GM12872 (cell line): Measurements from ENCODE around the gene PLXNA4.

Experiments used
- TF ChIP-seq, protein P1 (sequence below): IDR thresholded peaks from 3 replicates; pipeline ENCODE4 v1.5.1; 2011; ENCODE audit warnings: low read depth, mild to moderate bottlenecking, low read length, moderate library complexity; ENCODE audit not compliant: insufficient read depth

PLXNA4 gene

DNA sequence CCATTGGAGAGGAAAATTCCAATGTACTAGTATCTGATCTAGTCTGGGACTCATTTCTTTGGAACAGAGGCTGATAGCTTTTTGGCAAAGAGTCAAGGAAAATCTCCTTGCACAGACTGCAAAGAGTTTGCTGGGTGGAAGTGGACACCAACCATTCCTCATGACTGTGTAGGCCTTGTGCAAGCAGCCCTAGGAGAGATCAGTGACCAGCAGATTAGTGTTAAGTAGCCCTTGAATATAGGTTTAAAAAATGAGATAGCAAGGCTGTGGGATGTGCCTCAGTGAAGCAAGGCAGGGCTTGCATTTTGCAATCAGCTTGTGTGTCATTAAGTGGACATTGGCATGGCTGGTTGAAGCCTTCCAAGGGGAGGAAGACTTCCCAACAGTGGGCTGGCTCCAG is 341.6 kb downstream of the PLXNA4 start:
- TF ChIP-seq, protein P1, sequence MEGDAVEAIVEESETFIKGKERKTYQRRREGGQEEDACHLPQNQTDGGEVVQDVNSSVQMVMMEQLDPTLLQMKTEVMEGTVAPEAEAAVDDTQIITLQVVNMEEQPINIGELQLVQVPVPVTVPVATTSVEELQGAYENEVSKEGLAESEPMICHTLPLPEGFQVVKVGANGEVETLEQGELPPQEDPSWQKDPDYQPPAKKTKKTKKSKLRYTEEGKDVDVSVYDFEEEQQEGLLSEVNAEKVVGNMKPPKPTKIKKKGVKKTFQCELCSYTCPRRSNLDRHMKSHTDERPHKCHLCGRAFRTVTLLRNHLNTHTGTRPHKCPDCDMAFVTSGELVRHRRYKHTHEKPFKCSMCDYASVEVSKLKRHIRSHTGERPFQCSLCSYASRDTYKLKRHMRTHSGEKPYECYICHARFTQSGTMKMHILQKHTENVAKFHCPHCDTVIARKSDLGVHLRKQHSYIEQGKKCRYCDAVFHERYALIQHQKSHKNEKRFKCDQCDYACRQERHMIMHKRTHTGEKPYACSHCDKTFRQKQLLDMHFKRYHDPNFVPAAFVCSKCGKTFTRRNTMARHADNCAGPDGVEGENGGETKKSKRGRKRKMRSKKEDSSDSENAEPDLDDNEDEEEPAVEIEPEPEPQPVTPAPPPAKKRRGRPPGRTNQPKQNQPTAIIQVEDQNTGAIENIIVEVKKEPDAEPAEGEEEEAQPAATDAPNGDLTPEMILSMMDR, result no peak

DNA sequence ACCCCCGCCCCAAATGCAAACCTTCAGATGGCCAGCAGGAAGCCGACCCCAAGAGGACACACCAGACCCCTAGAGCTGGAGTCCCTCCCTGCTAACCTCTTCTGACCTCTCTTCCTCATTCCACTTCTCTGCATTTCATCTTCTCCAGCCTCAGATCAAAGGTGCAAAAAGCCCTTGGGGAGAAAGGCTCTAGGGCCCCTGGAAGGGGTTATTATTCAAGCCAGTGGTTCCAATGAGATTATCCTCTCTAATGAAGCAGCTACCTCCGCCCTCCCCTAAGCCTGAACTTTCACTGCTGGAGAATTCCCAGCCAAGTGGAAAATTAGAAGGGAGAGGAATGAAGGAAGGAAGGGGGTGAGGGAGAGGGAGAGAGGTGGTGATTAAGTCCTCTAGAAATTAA is 343.9 kb downstream of the PLXNA4 start:
- TF ChIP-seq, protein P1, result no peak

DNA sequence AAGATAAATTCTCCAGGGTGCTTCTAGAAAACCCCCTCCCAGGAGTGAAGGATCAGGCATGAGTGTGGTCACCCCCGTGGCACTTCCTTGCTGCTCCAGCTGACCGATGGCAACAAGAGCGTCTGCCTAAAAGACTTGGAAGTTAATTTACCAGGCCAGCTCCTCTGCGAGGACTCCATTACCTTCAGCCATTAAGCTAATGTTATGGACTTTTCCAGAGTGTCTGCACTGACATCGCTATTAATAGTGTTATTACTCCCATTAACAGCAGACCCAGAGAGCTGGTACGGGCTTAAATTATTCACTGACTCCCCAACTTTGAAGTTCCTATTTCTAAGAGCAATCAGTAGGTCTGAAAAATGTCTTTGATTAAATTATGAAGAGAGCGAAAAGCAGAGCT is 345.8 kb downstream of the PLXNA4 start:
- TF ChIP-seq, protein P1, result no peak

DNA sequence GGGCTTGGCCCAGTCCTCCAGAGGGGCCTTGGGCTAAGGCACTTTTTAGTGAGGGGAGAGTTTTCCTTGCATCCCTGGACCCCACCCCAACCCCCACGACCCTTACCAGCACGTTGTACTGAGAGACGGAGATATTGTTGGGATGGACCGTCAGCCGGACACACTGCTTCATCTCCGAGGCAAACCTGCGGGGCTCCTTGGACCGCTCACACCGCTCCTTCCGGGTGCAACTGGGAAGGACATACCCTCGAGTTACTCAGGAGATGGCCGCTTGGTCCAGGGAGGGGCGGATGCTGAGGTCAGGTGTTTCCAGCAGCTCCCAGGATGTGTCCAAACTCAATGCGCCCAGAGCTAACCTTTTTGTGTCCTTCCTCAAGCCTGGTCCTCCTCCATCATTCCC is 348.0 kb downstream of the PLXNA4 start:
- TF ChIP-seq, protein P1, result no peak

DNA sequence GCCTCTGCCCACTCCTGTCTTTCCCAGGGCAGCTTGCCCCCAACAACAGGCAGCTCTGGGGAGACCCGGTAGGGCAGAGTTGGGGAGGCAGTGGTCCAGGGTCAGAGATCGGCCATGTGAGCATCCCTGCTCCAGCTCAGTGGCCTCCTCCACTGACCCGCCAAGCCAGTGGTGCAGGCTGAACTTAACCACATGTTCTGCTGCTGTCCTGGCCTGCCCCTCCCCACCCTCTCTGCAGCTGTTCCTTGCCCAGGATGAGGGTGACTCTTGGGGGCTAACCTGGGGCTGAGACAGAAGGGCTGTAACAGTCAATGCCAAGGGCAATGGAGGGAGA is 349.3 kb downstream of the PLXNA4 start:
- TF ChIP-seq, protein P1, result no peak

DNA sequence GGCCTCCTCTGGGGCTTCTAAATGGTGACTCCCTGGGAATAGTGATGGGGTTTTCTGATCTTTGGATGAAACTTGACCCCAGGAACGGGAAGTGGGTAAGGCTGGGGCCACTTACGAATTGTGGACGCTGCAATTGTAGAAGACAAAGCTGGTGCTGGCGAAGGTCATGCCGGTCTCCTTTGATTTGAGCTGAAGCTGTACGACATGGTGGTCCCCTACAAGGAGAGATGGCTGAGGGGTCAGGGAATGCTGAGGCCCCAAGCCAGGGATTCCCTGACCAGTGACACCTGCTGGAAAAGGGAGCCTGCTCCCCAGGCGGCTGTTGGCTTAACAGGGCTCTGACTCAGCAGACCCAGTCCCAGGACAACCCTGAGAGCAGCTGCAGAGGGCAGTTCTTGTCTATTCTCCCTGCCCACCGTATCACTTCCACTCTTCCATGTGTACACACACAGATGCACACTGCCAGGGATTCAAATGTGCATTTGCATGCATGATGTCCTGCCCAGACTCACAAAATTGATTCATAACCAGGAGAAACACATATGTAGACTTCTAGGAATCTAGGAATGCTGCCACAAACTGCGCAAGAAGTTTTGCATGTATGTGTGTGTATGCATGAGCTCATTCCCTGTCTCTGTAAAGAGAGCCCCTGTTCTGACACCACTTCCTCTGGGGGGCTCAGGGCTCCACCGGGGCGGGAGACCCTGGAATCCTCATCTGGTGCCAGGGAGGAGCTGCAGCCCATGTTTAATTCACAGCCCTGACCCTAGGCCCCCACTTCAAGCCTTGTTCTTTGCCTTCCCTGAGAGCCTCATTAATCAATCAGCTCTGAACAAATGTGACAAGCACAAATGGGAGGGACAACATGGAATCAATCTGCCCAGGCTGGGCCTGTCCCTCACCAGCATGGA is 350.0 kb downstream of the PLXNA4 start:
- TF ChIP-seq, protein P1, result no peak

DNA sequence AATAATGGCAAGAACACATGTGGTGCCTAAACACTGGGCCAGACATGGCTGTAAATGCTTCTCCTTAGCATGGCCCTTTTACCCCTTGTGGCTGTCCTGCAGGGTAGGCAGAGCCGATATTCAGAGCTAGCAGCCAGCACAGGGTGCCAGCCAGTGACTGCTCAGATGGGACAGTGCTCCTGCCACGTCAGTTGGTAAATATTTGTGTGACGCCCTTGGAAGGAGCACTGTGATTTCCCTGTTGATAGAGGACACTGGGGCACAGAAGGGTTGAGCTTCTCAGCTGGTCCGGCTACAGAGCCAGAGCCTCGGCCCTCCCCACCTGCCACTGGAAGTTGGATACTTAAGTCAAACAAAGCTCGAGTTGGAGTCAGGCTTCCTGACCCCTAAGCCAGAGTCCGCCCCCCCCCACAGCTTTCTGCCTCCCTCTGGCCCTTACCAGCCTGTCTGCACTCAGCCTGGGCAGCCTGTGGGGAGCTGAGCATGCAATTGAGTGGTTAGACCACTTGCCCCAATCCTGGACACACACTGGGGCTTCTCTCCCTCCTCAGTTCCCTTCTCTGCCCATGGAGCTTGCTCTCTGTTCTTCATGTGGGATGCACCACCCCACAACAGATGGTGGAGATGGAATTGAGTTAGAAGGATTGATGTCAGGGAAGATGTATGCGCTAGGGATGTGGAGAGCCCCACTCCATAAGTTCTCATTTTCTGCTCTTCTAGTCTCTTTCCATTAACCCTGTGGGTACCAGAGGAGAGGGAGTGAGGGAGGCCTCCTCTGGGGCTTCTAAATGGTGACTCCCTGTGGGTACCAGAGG is 350.8 kb downstream of the PLXNA4 start:
- TF ChIP-seq, protein P1, result no peak
